H1 (cell line): Measurements from ENCODE around the gene GMCL2. TPM values are rescaled to one million over a fixed set of nuclear protein-coding genes. Genes with fewer than 3 reads are reported as not detected.

Experiments
- CTCF ChIA-PET: fragments of 300-600 bp; sonication (Branson Sonifier 250); formaldehyde crosslinking; loops from one replicate; lab custom pipeline; 2021; ENCODE audit not compliant: partially characterized antibody; lab: Charles Lee
- POLR2A ChIA-PET: fragments of 300-600 bp; sonication (Branson Sonifier 250); formaldehyde crosslinking; loops from one replicate; lab custom pipeline; 2021; ENCODE audit warnings: inconsistent platforms; ENCODE audit not compliant: partially characterized antibody; lab: Charles Lee
- DNase-seq, 2 experiments: peaks; one replicate each; pipeline versions ENCODE4 v3.0.0 to v3.0.0-alpha.2; 2010 to 2022; ENCODE audit warnings: low spot score in 2 of 2, low read depth in 1 of 2, mixed read lengths in 1 of 2
- FAIRE-seq: peaks from 2 replicates; lab custom pipeline; 2011; peaks lifted over from hg19 to GRCh38; lab: Jason Lieb, UNC
- H2AFZ ChIP-seq: 2 replicates; pipeline ENCODE4 v1.8.1; 2012; ENCODE audit warnings: low read length, inconsistent platforms
- H2AK5ac ChIP-seq: 2 replicates; pipeline ENCODE4 v1.6.1; 2013; ENCODE audit warnings: low read depth, low read length
- H2BK120ac ChIP-seq: replicated peaks from 2 replicates; pipeline ENCODE3; 2013; ENCODE audit warnings: low read depth, low read length, inconsistent platforms
- H2BK12ac ChIP-seq: 2 replicates; pipeline ENCODE4 v1.6.1; 2013; ENCODE audit warnings: low read depth, low read length
- H2BK15ac ChIP-seq: 2 replicates; pipeline ENCODE4 v1.6.1; 2013; ENCODE audit warnings: low read length
- H2BK20ac ChIP-seq: 2 replicates; pipeline ENCODE4 v1.6.1; 2013; ENCODE audit warnings: low read length
- H2BK5ac ChIP-seq: 2 replicates; pipeline ENCODE4 v1.6.1; 2013; ENCODE audit warnings: low read depth, low read length
- H3K14ac ChIP-seq: 2 replicates; pipeline ENCODE4 v1.6.1; 2013; ENCODE audit warnings: inconsistent platforms; ENCODE audit not compliant: insufficient read length
- H3K18ac ChIP-seq: 2 replicates; pipeline ENCODE4 v1.6.1; 2013; ENCODE audit warnings: low read length; ENCODE audit errors: extremely low read depth
- H3K23ac ChIP-seq: 2 replicates; pipeline ENCODE4 v1.6.1; 2013; ENCODE audit warnings: inconsistent platforms; ENCODE audit not compliant: insufficient read length
- H3K23me2 ChIP-seq: 2 replicates; pipeline ENCODE4 v1.6.1; 2013; ENCODE audit warnings: low read depth, low read length
- H3K27ac ChIP-seq: 2 replicates; pipeline ENCODE4 v1.6.1; 2011; ENCODE audit warnings: low read depth, low read length, inconsistent platforms
- H3K27me3 ChIP-seq, 4 experiments: replicated peaks in 1 of 4; 1 replicate in 1 of 4; 2 replicates in 3 of 4; pipeline versions ENCODE4 v1.6.1 to v1.8.1; 2011 to 2013; ENCODE audit warnings: low read length in 3 of 4, mild to moderate bottlenecking in 3 of 4, inconsistent platforms in 2 of 4, mixed read lengths in 2 of 4, moderate library complexity in 1 of 4; ENCODE audit not compliant: control insufficient read depth in 3 of 4, insufficient read depth in 3 of 4; ENCODE audit errors: extremely low read depth in 1 of 4
- H3K36me3 ChIP-seq, 4 experiments: 2 replicates each; pipeline versions ENCODE4 v1.6.1 to v1.8.1; 2011 to 2013; ENCODE audit warnings: mild to moderate bottlenecking in 4 of 4, low read length in 3 of 4, moderate library complexity in 2 of 4, control low read depth in 1 of 4, inconsistent platforms in 1 of 4; ENCODE audit not compliant: insufficient read depth in 4 of 4, control insufficient read depth in 2 of 4
- H3K4ac ChIP-seq: replicated peaks from 2 replicates; pipeline ENCODE3; 2013; ENCODE audit warnings: low read length, low read depth, mixed read lengths, inconsistent platforms; ENCODE audit not compliant: insufficient read length
- H3K4me1 ChIP-seq, 4 experiments: replicated peaks in 1 of 4; 1 replicate in 1 of 4; 2 replicates in 3 of 4; pipeline versions ENCODE4 v1.6.1 to v1.8.1; 2011 to 2013; ENCODE audit warnings: low read length in 3 of 4, inconsistent platforms in 2 of 4, mixed read lengths in 1 of 4; ENCODE audit not compliant: insufficient read depth in 4 of 4, control insufficient read depth in 3 of 4
- H3K4me2 ChIP-seq, 2 experiments: 2 replicates each; pipeline versions ENCODE4 v1.6.1 to v1.8.1; 2011 to 2013; ENCODE audit warnings: low read depth in 2 of 2, low read length in 2 of 2, control low read depth in 1 of 2, inconsistent platforms in 1 of 2, mild to moderate bottlenecking in 1 of 2; ENCODE audit not compliant: insufficient read depth in 1 of 2
- H3K4me3 ChIP-seq, 4 experiments: fragments of 200-600, 300-600 bp in 1 of 4; sonication (generic), shearing (Covaris generic), sonication (Bioruptor Twin) in 1 of 4; 2 replicates each; pipeline versions ENCODE4 v1.5.1 to v1.8.1; 2011 to 2016; ENCODE audit warnings: low read length in 4 of 4, low read depth in 3 of 4, control low read depth in 2 of 4, inconsistent platforms in 2 of 4, mild to moderate bottlenecking in 2 of 4, mixed read lengths in 1 of 4, moderate library complexity in 1 of 4; ENCODE audit not compliant: insufficient read depth in 2 of 4; ENCODE audit errors: extremely low read depth in 1 of 4
- H3K56ac ChIP-seq: replicated peaks from 2 replicates; pipeline ENCODE3; 2013; ENCODE audit warnings: low read depth, mild to moderate bottlenecking, mixed read lengths, low read length, inconsistent platforms; ENCODE audit not compliant: insufficient read length
- H3K79me1 ChIP-seq: 2 replicates; pipeline ENCODE4 v1.6.1; 2013; ENCODE audit warnings: low read depth, low read length, control low read depth
- H3K79me2 ChIP-seq, 2 experiments: 2 replicates each; pipeline versions ENCODE4 v1.6.1 to v1.8.1; 2012 to 2013; ENCODE audit warnings: low read length in 2 of 2, mild to moderate bottlenecking in 2 of 2, inconsistent platforms in 1 of 2; ENCODE audit not compliant: insufficient read depth in 2 of 2, control insufficient read depth in 1 of 2
- H3K9ac ChIP-seq, 4 experiments: replicated peaks in 1 of 4; 1 replicate in 1 of 4; 2 replicates in 3 of 4; pipeline versions ENCODE4 v1.6.1 to v1.8.1; 2011 to 2013; ENCODE audit warnings: low read depth in 3 of 4, low read length in 3 of 4, control low read depth in 2 of 4, mild to moderate bottlenecking in 2 of 4, moderate library complexity in 2 of 4, inconsistent platforms in 1 of 4; ENCODE audit errors: extremely low read depth in 1 of 4
- H3K9me3 ChIP-seq, 2 experiments: 2 replicates each; pipeline versions ENCODE4 v1.6.1 to v1.8.1; 2012 to 2013; ENCODE audit warnings: mild to moderate bottlenecking in 2 of 2, moderate library complexity in 2 of 2, control low read depth in 1 of 2, inconsistent platforms in 1 of 2, low read depth in 1 of 2, low read length in 1 of 2, mixed read lengths in 1 of 2; ENCODE audit not compliant: insufficient read depth in 2 of 2
- H4K20me1 ChIP-seq, 2 experiments: replicated peaks in 1 of 2; 2 replicates each; pipeline versions ENCODE3 to v1.8.1; 2011 to 2013; ENCODE audit warnings: inconsistent platforms in 2 of 2, low read length in 2 of 2, mild to moderate bottlenecking in 1 of 2; ENCODE audit not compliant: insufficient read depth in 2 of 2, control insufficient read depth in 1 of 2
- H4K5ac ChIP-seq: 2 replicates; pipeline ENCODE4 v1.6.1; 2013; ENCODE audit warnings: low read length, low read depth, mixed read lengths, inconsistent platforms; ENCODE audit not compliant: insufficient read length
- H4K8ac ChIP-seq: 2 replicates; pipeline ENCODE4 v1.8.0; 2013; ENCODE audit warnings: mild to moderate bottlenecking, moderate library complexity, low read length, inconsistent platforms; ENCODE audit not compliant: insufficient read depth; ENCODE audit errors: extremely low read depth
- H4K91ac ChIP-seq: replicated peaks from 2 replicates; pipeline ENCODE3; 2013; ENCODE audit warnings: low read length, mixed read lengths, inconsistent platforms; ENCODE audit not compliant: insufficient read length
- BACH1 ChIP-seq: IDR thresholded peaks from 2 replicates; pipeline ENCODE4 v1.6.1; 2012; ENCODE audit warnings: low read length, improper control_type of control experiment
- CBX5 ChIP-seq: fragments of 300-800, 300-1000 bp; sonication (generic); IDR thresholded peaks from 2 replicates; pipeline ENCODE4 v1.7.1; 2016; ENCODE audit warnings: antibody characterized with exemption, low read length, low read depth
- CTBP2 ChIP-seq: IDR thresholded peaks from 2 replicates; pipeline ENCODE4 v1.7.0; 2011; ENCODE audit warnings: borderline replicate concordance, mild to moderate bottlenecking, moderate library complexity, mixed read lengths, low read length; ENCODE audit not compliant: insufficient read depth, insufficient read length
- HDAC2 ChIP-seq, 2 experiments: fragments of 300-600 bp in 1 of 2; sonication (generic) in 1 of 2; IDR thresholded peaks; 2 replicates each; pipeline ENCODE4 v1.6.1; 2011 to 2012; ENCODE audit warnings: low read depth in 2 of 2, low read length in 2 of 2, mild to moderate bottlenecking in 2 of 2, moderate library complexity in 2 of 2, borderline replicate concordance in 1 of 2, inconsistent platforms in 1 of 2
- HDAC6 ChIP-seq: IDR thresholded peaks from one replicate; pipeline ENCODE4 v1.7.1; 2012; ENCODE audit warnings: low read depth, mild to moderate bottlenecking, inconsistent platforms, low read length, moderate library complexity
- JUN ChIP-seq: IDR thresholded peaks from 2 replicates; pipeline ENCODE4 v1.6.1; 2011; ENCODE audit warnings: low read depth, mild to moderate bottlenecking, improper control_type of control experiment, low read length
- KDM1A ChIP-seq: fragments of 200-600, 300-600 bp; sonication (generic); IDR thresholded peaks from 2 replicates; pipeline ENCODE4 v1.7.1; 2016; ENCODE audit warnings: mild to moderate bottlenecking, low read length, borderline replicate concordance
- RXRA ChIP-seq: IDR thresholded peaks from 2 replicates; pipeline ENCODE4 v1.6.1; 2011; ENCODE audit warnings: low read depth, mild to moderate bottlenecking, low read length, moderate library complexity; ENCODE audit not compliant: insufficient read depth
- SIX5 ChIP-seq: IDR thresholded peaks from 2 replicates; pipeline ENCODE4 v1.6.1; 2011; ENCODE audit warnings: mild to moderate bottlenecking, low read depth, low read length
- SRF ChIP-seq: IDR thresholded peaks from 2 replicates; pipeline ENCODE4 v1.6.1; 2011; ENCODE audit warnings: mild to moderate bottlenecking, low read depth, low read length, moderate library complexity
- TAF7 ChIP-seq: optimal IDR thresholded peaks from 2 replicates; pipeline ENCODE3; 2011; ENCODE audit warnings: low read depth, mild to moderate bottlenecking, inconsistent platforms, low read length, moderate library complexity, borderline replicate concordance
- TBP ChIP-seq: IDR thresholded peaks from 2 replicates; pipeline ENCODE4 v1.6.1; 2011; ENCODE audit warnings: low read depth, low read length, improper control_type of control experiment
- USF2 ChIP-seq: IDR thresholded peaks from 2 replicates; pipeline ENCODE4 v1.6.1; 2011; ENCODE audit warnings: low read length, improper control_type of control experiment
- WGBS, 2 experiments: shearing (Covaris generic) in 1 of 2; methylation state at CpG; one replicate each; pipeline versions ENCODE4 v1.1.6 to v1.1.7; 2013 to 2015; ENCODE audit warnings: low lambda C conversion rate in 2 of 2, mixed read lengths in 2 of 2, inconsistent platforms in 1 of 2, low coverage in 1 of 2, missing lambda C conversion rate in 1 of 2; ENCODE audit not compliant: insufficient replicate concordance in 2 of 2, insufficient coverage in 1 of 2, insufficient read length in 1 of 2; ENCODE audit errors: extremely low coverage in 1 of 2, missing lambda C conversion rate in 1 of 2; 5-methylcytosine and 5-hydroxymethylcytosine counted together
- polyA plus RNA-seq, 7 experiments: library from polyadenylated mRNA; depleted of rRNA in 3 of 7; stranded (reverse) in 5 of 7; unstranded in 2 of 7; fragments of >200 nt in 5 of 7; fragments of 200-250 nt in 2 of 7; gene quantifications; 1 replicate in 5 of 7; 2 replicates in 1 of 7; 4 replicates in 1 of 7; pipeline versions ENCODE4 v1.2.1 to v1.2.3, GENCODE V29; 2011 to 2013; ENCODE audit warnings: missing spikeins in 2 of 7, mixed read lengths in 2 of 7
- total RNA-seq: library from RNA; stranded (reverse); fragmentation: NEBNext Ultra II Directional; extraction: Animal tissue kit (Norgen Biotek cat#: 25700); gene quantifications from 2 replicates; pipeline ENCODE4 v1.2.1, GENCODE V29; 2021

The GMCL2 gene
- total and polyA plus RNA-seq, 2 of the 8 experiments (the other 6 are each of a cell fraction or from before 2014, with no cell fraction given) = 0.13 TPM; not detected in 1

- Histone ChIP-seq H3K4me2 (no peak overlapping the region), H3K9ac (no peak overlapping the region), H3K23me2 (no peaks in the 10 kb centered on the region), H3K27me3 (no peaks in the 10 kb centered on the region), H2BK120ac (no peak overlapping the region), H3K36me3 (peaks cover 2 to 26% (median 4%) of the 10 kb centered on the region in 4 experiments; a peak in 7 of 8 replicates), H2BK15ac (no peak overlapping the region), H4K20me1 (peaks cover 0 to 19% of the 10 kb centered on the region in 2 experiments), H2BK12ac (no peak overlapping the region), H2BK20ac (no peak overlapping the region), H4K8ac (no peak overlapping the region), H4K91ac (no peak overlapping the region), H3K14ac (no peak overlapping the region), H3K79me1 (no peaks in the 10 kb centered on the region; the same call in 1 of the 2 replicates), H3K4ac (no peak overlapping the region), H3K4me1 (peaks cover 0 to 15% (median 9%) of the 10 kb centered on the region in 4 experiments; a peak in 6 of 7 replicates), H3K56ac (no peak overlapping the region), H3K79me2 (no peaks in the 10 kb centered on the region), H2AK5ac (no peak overlapping the region), H4K5ac (no peak overlapping the region), H3K18ac (no peak overlapping the region), H3K23ac (no peak overlapping the region), H3K27ac (no peak overlapping the region), H2BK5ac (no peak overlapping the region), H3K9me3 (no peaks in the 10 kb centered on the region), H2AFZ (no peak overlapping the region), H3K4me3 (no peak overlapping the region)
- 97% methylated on average over 15 of the region's 15 CpGs; no CpG with 5 or more reads in 1 of the 2 experiments for WGBS, 2 experiments
- ChIA-PET CTCF (interaction anchor here (1.5 to 1.6 kb wide), 2 partner anchors 13 to 17 kb away, joined by 4 to 5 read pairs; no protein-coding TSS in a partner anchor), POLR2A (interaction anchor here (21.6 kb wide), 1 partner anchor 11 kb away, joined by 507 read pairs; the partner anchor contains the start of gene HNRNPAB)
- DNase-seq = no peak
- no peak for FAIRE-seq
- TF ChIP-seq HDAC6 = no peak
- TF ChIP-seq RXRA = no peak
- no peak for TF ChIP-seq SIX5
- no peak for TF ChIP-seq TBP
- TF ChIP-seq JUN = no peak
- TF ChIP-seq BACH1 = no peak
- no peak for TF ChIP-seq KDM1A
- TF ChIP-seq USF2 = no peak
- TF ChIP-seq TAF7 = no peak
- TF ChIP-seq HDAC2 (IDR thresholded peaks at IDR 0.05; ENCODE audit: borderline replicate concordance in 1 of 2, low read depth in 2 of 2, low read length in 2 of 2) = no peak
- no peak for TF ChIP-seq CBX5
- no peak for TF ChIP-seq CTBP2
- TF ChIP-seq SRF = no peak
Observed at GRCh38 chr5:178222292-178222691, 35.1 kb upstream of the GMCL2 start.
